ENCODE results near the gene TMEM126B.
"Not testable (repeated sequence)": the region's sequence is repeated elsewhere in the genome, so short reads cannot be mapped to it uniquely, and the experiment has no call there.

The TMEM126B gene

DNA sequence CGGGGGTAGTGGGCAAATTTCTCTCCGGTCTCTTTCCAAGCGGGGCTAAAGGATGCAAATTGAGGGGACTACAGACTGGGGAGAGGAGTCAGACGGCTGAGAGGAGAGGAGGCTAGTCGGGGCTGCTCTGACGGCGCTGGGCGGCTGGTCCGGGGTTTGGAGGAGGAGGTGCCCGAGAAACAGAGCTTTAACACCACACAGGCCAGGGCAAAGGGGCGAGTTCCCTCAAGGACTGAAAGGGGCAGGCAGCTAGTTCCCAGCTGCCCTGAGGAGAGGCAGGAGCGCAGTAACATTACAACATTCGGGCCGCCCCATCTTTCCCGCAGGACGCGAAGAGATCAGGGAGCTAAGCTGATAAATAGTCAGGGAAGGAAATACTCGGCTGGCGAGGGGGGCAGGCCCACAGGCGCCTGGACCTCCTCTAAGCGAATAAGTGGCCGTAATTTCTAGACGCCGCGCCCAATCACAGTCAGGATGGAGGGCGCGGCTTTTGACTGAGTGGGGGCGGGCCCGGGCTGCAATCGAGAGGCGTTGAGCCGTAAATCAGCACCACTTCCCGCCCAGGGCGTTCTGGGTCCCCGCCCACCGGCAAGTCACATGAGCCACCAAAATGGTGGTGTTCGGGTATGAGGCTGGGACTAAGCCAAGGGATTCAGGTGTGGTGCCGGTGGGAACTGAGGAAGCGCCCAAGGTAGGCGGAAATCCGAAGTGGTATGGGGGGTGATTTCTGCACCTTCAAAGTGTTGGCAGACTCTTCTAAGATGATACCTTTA, at the start of gene TMEM126B:
Gene TMEM126B, plus strand, starts transcription at position 596 of the 773 bp plus-strand sequence. Its CDS starts 15 bp downstream, at position 611.
- peak; percentile 92 for DNase-seq

GRCh38 chr11:85582111-85582510, 46.3 kb upstream of the TMEM126B start:
- DNase-seq: no peak

DNA sequence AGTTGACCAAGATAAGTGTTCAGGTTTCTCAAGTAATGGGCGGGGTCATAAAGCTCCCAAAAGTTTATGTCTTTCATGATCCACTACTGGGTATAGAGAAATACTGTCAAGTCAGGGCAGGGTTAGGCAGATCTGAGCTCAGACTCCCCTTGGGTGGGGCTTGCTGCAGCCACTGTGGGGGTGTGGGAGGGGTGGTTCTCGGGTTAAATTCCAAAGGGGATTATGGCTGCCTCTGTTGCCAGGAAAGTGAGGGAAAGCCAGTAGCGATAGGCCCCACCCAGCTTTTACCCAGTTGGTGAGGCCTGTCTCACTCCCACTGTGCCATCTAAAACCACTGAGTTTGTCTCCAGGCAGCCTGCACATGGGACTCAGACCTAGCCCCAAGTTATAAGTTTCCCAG, 39.0 kb upstream of the TMEM126B start:
- DNase-seq: no peak

- no peak for DNase-seq
These were observed 37.4 kb upstream of the TMEM126B start for GRCh38 chr11:85590848-85591483.

DNA sequence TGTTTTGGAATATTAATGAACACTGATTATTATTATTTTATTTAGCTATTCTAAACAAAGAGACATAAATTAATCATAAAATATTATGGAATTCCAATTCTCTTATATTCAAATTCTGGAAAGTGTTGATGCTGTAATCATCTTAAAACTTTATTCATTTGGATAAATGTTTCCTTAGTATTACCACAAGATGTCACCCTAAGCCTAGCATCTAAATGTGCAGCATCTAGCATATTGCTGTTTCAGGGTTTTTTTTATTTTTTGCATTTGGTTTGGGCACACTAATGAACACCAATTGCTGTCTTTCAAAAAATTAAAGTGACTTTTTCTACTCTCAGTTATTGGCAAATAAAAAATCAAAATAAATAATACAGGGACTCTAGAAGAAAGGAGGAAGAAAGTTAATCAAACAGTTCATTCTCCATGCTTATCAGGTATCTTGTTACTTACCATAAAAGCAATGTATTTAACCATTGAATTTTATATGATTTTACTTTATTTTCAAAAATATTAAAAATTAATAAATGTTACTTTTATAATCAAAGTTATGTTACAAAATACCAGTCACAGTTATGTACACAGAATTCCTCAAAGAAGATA, 33.0 kb upstream of the TMEM126B start:
- DNase-seq: no peak

GRCh38 chr11:85596886-85597285, 31.5 kb upstream of the TMEM126B start:
- no peak for DNase-seq

- no peak for DNase-seq
These were observed 29.3 kb upstream of the TMEM126B start for GRCh38 chr11:85599083-85599482.

GRCh38 chr11:85602526-85603213, 25.7 kb upstream of the TMEM126B start:
- no peak for DNase-seq

GRCh38 chr11:85603220-85603619, 25.2 kb upstream of the TMEM126B start:
- no peak for DNase-seq

GRCh38 chr11:85606237-85606636, 22.2 kb upstream of the TMEM126B start:
- not testable (repeated sequence) for DNase-seq

GRCh38 chr11:85608621-85609020, 19.8 kb upstream of the TMEM126B start:
- DNase-seq: not testable (repeated sequence)

DNA sequence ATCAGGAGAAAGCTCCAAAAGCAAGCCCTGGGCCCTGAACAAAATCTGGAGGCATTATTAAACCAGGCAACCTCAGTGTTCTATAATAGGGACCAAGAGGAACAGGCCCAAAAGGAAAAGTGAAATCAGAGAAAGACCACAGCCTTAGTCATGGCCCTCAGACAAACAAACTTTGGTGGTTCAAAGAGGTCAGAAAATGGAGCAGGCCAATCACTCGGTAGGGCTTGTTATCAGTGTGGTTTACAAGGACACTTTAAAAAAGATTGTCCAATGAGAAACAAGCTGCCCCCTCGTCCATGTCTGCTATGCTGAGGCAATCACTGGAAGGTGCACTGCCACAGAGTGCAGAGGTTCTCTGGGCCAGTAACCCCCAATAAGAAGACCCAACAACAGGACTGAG, 19.1 kb upstream of the TMEM126B start:
- DNase-seq: not testable (repeated sequence)

DNA sequence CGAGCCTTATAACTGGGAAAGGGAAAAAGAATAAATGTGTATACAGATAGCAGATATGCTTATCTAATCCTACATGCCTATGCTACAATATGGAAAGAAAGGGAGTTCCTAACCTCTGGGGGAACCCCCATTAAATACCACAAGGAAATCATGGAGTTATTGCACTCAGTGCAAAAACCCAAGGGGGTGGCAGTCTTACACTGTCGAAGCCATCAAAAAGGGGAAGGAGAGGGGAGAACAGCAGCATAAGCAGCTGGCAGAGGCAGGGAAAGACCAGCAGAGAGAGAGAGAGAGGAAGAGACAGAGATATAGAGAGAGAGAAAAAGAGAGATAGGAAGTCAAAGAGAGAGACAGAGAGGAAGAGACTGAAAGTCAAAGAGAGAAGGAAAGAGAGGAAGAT, 16.8 kb upstream of the TMEM126B start:
- DNase-seq: not testable (repeated sequence)

GRCh38 chr11:85619499-85619898, 8.9 kb upstream of the TMEM126B start:
- DNase-seq: no peak

GRCh38 chr11:85620256-85620655, 8.1 kb upstream of the TMEM126B start:
- DNase-seq: no peak

DNA sequence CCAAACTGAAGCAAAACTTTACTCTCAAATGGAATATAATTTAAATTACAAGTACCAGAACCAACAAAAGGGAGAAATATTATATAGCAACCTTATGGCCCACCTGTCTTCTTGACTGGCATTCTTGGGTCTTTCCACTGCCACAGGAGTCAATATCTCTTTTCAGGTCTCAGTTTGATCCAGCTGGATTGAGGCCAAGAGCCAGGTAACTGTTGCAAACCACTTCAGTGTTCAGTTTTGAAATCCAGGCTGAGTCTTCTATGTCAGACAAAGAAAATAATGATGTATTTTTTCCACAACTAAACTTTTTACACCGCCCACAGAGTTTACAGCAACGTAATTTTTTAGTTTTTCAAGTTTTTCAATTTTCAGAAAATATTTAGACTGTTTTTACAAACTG, 1.9 kb upstream of the TMEM126B start:
- DNase-seq: no peak

DNA sequence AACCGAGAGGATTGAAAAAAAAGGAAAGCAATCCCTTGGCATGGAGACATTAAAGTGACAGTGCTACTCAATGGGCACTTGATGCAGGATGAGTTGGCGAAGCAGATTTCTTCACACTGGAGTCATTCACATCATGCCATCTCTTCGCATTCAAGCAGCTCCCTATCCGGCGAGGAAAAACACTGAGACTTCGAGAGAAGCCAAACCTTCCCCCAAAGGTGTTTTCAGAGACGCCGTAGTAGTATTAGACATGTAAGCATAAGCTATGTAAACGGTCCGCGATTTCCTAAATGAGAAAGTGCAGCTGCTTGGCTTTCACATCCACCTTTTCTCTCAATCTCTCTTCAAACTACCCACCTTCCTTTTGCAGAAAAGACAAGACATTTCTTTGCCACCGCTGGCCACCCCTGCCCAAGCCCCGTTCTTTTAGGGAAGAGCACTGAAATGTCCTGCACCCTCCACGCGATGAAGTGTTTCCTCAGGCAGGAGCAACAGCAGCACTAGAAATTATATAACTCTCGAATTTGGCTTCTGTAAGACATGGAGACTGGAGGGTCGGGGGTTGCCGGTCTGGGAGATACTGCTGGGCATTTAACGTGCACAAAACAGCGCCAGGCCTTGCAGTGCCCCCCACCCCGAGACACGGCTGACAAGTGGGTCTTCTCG, 928 bp upstream of the TMEM126B start, which contains the start of gene DLG2:
Gene DLG2, minus strand, starts transcription at position 13 of the 666 bp plus-strand sequence.
- no peak for DNase-seq

GRCh38 chr11:85628771-85629341, 463 bp downstream of the TMEM126B start:
- DNase-seq: peak; percentile 37

DNA sequence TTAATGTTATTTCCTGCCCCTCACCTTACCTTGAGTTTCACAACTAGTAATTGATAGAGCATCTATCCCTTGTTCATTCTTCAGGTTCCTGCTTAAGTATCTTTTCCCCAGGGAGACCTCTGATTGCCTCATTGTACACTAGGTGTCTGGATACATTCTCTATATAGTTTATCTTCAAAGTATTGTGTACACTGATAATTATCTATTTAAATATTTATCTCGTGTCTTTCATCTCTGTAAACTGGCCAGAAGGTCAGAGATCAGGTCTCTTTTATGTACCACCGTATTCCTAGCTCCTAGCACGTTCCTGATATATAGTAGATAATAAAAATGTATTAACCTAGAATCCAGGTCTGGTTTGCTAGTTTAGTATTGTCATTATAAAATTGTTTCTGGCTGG, 6.4 kb downstream of the TMEM126B start:
- DNase-seq: no peak

DNA sequence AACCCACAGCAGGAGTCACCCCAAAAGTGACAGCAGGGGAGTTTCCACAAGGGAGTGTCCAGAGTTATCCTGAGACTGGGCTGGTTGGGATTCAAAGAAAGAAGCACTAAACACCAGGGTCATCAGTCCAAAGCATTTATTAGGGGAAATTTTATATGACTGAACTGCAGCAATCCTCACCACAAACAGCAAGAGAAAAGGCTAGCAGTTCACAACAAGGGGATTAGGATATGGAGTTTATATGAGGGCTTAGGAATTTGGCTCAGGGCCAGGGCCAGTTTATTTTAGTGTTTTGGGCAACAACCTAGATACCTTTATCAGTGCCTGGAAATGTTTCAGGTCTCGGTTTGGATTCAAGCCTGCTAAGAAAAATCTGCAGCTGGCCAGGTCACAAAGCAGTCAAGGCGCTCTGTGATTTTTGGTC, 14.8 kb downstream of the TMEM126B start:
- no peak for DNase-seq

- no peak for DNase-seq
These were observed 18.7 kb downstream of the TMEM126B start for GRCh38 chr11:85647078-85647477.

DNA sequence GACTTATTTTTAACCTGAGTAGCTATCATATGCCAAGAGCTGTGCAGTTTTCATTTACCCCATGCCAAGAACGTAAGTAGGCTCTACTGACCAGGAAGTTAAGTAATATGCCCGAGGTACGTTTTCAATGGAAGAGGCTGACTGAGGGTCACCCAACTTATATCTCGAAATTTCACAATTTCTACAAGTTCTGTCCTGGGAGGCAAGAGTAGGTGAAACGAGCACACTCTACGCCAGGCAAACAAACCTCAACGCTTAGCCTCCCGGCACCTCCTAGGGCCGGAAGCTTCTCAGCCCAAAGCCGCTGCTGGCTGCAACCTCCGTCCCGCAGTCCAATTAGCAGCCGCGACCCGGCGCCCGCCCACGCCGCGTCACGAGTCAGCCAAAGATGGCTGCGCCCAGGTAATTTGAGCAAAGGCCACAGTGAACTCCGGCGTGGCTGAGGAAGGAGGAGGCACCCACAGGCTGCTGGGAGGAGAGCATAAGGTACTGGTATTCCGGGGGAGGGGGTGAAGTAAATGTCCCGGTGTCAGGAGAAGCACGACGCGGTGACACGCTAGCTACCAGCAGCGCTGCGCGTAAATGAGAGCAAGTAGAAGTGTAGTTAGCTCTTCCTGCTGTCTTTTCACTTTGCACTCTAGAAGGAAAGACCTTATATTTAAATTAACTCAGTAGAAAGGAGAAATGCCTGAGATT, 19.4 kb downstream of the TMEM126B start, which contains the start of gene TMEM126A:
Gene TMEM126A, plus strand, starts transcription at position 364 of the 696 bp plus-strand sequence. CDS start 2,289 bp downstream, outside the sequence.
- peak; percentile 91 for DNase-seq
